Activated CD8-positive, alpha-beta T cell treated with anti-CD3 and anti-CD28 coated beads for 36 hours (primary cell): ENCODE measurements around the gene CFAP65. TPM values are rescaled to one million over a fixed set of nuclear protein-coding genes. Genes with fewer than 3 reads are reported as not detected.

ENCODE experiments used
- ATAC-seq: fragments of 200-7000 bp; cut with Tn5 transposase; one replicate; pipeline ENCODE4 v1.10.0; 2021; ENCODE audit warnings: mild to moderate bottlenecking, moderate library complexity
- CTCF ChIA-PET: fragments of 350-600 bp; sonication (Branson Sonifier 250); formaldehyde crosslinking; loops from one replicate; lab custom pipeline; 2021; ENCODE audit warnings: antibody characterized with exemption; lab: Charles Lee
- POLR2A ChIA-PET: fragments of 350-600 bp; sonication (Branson Sonifier 250); formaldehyde crosslinking; loops from one replicate; lab custom pipeline; 2021; ENCODE audit warnings: antibody characterized with exemption; lab: Charles Lee
- DNase-seq: peaks from one replicate; pipeline ENCODE4 v3.0.0-alpha.2; 2020
- H3K27ac Mint-ChIP-seq: one replicate; pipeline ENCODE4 v1.8.0; 2021; ENCODE audit warnings: mild to moderate bottlenecking, mixed read lengths
- H3K27me3 Mint-ChIP-seq: one replicate; pipeline ENCODE4 v1.8.0; 2021; ENCODE audit warnings: mixed read lengths
- H3K36me3 Mint-ChIP-seq: one replicate; pipeline ENCODE4 v1.8.0; 2021; ENCODE audit warnings: low read depth, mixed read lengths
- H3K4me1 Mint-ChIP-seq: one replicate; pipeline ENCODE4 v1.8.0; 2021; ENCODE audit warnings: low read depth, mixed read lengths
- H3K4me3 Mint-ChIP-seq: one replicate; pipeline ENCODE4 v1.8.0; 2021; ENCODE audit warnings: mild to moderate bottlenecking, moderate library complexity, mixed read lengths
- H3K9me3 Mint-ChIP-seq: one replicate; pipeline ENCODE4 v1.8.0; 2021; ENCODE audit warnings: mixed read lengths
- CTCF ChIP-seq: fragments of 200-600 bp; IDR thresholded peaks from one replicate; pipeline ENCODE4 v1.8.0; 2022; ENCODE audit warnings: antibody characterized with exemption, mild to moderate bottlenecking
- intact Hi-C: fragments of 100-400 bp; cut with micrococcal nuclease; formaldehyde crosslinking; loops from one replicate; pipeline ENCODE4 v1.10.0; 2022
- total RNA-seq, 2 experiments: library from RNA; stranded (reverse); gene quantifications; one replicate each; pipeline ENCODE4 v1.2.3, GENCODE V29; 2021

The CFAP65 gene
- total RNA-seq, 2 experiments from 2014 or later = not detected

GRCh38 chr2:218986148-218986761 lies 55.1 kb downstream of the CFAP65 start:
- CTCF ChIA-PET = interaction anchor here (1.0 kb wide), 1 partner anchor 168 kb away, joined by 3 read pairs; no protein-coding TSS in a partner anchor
- H3K4me3 Mint-ChIP-seq = no peak overlapping the region

GRCh38 chr2:218985325-218986091 lies 55.8 kb downstream of the CFAP65 start:
- intact Hi-C loops = no loop called here
- no peak for DNase-seq
- no peak for TF ChIP-seq CTCF
- CTCF ChIA-PET = interaction anchor here (1.6 to 5.7 kb wide), 2 partner anchors 8 to 109 kb away, joined by 5 to 128 read pairs; partner anchors contain the start of gene CRYBA2
- peaks cover 79% of the 10 kb centered on the region for H3K27me3 Mint-ChIP-seq
- no peaks in the 10 kb centered on the region for H3K36me3 Mint-ChIP-seq
- no peaks in the 10 kb centered on the region for H3K9me3 Mint-ChIP-seq
- POLR2A ChIA-PET = no interaction called here
- H3K4me1 Mint-ChIP-seq = peaks cover 17% of the 10 kb centered on the region
- no peak for ATAC-seq
- no peak overlapping the region for H3K27ac Mint-ChIP-seq
- H3K4me3 Mint-ChIP-seq = no peak overlapping the region

More at GRCh38 chr2:218986148-218986761, 55.1 kb downstream of the CFAP65 start:
- no peak for DNase-seq
- peaks cover 13% of the 10 kb centered on the region for H3K4me1 Mint-ChIP-seq
- POLR2A ChIA-PET = no interaction called here
- no peak for ATAC-seq
- TF ChIP-seq CTCF = no peak
- H3K9me3 Mint-ChIP-seq = no peaks in the 10 kb centered on the region
- intact Hi-C loops = no loop called here
- H3K27me3 Mint-ChIP-seq = peaks cover 81% of the 10 kb centered on the region
- H3K36me3 Mint-ChIP-seq = no peaks in the 10 kb centered on the region
- no peak overlapping the region for H3K27ac Mint-ChIP-seq

- H3K4me1 Mint-ChIP-seq = peaks cover 19% of the 10 kb centered on the region
- H3K27ac Mint-ChIP-seq = no peak within 1 kb of the TSS
- DNase-seq (no peak), ATAC-seq (no peak)
- no peak within 1 kb of the TSS for H3K4me3 Mint-ChIP-seq
- intact Hi-C loops = no loop called here
- ChIA-PET POLR2A (no interaction called here), CTCF (interaction anchor here (1.6 to 5.7 kb wide), 2 partner anchors 9 to 109 kb away, joined by 5 to 128 read pairs; partner anchors contain the start of gene CRYBA2)
- H3K27me3 Mint-ChIP-seq = peaks cover 75% of the 10 kb centered on the region
- H3K9me3 Mint-ChIP-seq = no peaks in the 10 kb centered on the region
- TF ChIP-seq CTCF = no peak
- H3K36me3 Mint-ChIP-seq = no peaks in the 10 kb centered on the region
These were observed 56.3 kb downstream of the CFAP65 start, which contains the start of gene FEV for GRCh38 chr2:218985021-218985324. Gene FEV, minus strand, starts transcription at chr2:218985184. Its CDS starts 109 bp downstream, at chr2:218985075.

- Mint-ChIP-seq H3K4me1 (peaks cover 21% of the 10 kb centered on the region), H3K4me3 (no peak overlapping the region), H3K27me3 (peaks cover 74% of the 10 kb centered on the region), H3K9me3 (no peaks in the 10 kb centered on the region), H3K27ac (no peak overlapping the region), H3K36me3 (no peaks in the 10 kb centered on the region)
- no peak for ATAC-seq
- POLR2A ChIA-PET = no interaction called here
- no peak for DNase-seq
- CTCF ChIA-PET = interaction anchor here (0.9 to 5.7 kb wide), 7 partner anchors 9 to 170 kb away, joined by 3 to 128 read pairs (median 3); partner anchors contain the start of gene CRYBA2
- intact Hi-C loops = loop anchor here (5.0 kb wide), 1 partner anchor 127 kb away; the partner anchor contains the start of gene WNT6
- TF ChIP-seq CTCF = no peak
These were observed 56.9 kb downstream of the CFAP65 start for GRCh38 chr2:218984239-218985020.
